Measurements from ENCODE around the gene RBMS1.

Gene RBMS1

DNA sequence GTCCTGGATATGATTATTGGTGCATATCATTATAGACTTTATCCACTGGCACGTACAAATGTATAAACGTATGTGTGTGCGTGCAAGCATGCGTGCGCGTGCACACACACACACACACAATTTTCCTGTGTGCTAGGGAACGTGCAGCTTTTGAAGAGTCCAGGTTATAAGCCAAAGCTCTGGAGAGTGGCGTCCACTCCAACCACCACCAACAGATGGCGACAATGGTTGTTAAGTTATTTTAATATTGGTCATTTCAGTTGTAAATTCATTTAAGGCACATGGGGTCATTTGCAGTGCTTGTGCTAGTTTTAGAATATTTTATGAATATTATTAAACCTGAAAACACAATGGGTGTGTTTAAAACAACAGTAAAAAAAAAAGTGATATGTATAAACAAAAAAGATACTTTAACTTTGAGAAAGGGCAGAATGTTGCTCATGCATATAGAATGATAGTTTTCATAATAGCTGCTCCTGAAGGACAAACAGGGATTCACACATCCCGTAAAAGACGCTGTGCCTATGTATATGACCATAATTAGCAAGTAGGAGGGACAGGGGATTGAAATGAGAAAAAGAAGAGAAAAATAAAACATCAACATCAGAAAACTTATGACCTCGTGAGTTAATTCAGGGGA lies 169.3 kb downstream of the RBMS1 start:
- peak; percentile 51 for DNase-seq

DNA sequence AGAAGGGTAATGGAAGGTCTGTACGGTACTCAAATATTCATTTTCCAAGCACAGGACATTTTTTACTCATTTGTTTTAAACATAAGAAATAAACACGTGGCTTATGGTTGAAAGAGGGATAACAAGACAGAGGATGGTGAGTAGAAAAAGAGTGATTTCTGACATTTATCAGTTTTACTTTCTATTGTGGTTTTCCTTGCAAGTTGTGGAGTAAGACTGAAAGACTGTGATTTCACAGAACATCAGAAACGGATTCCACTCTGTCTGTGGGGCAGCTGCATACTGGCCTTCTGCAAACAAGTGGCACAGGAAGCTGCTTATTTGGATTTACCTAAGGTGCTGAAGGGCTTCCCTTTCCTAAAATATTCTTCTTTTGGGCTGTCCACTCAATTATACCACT lies 171.3 kb downstream of the RBMS1 start:
- no peak for DNase-seq

DNA sequence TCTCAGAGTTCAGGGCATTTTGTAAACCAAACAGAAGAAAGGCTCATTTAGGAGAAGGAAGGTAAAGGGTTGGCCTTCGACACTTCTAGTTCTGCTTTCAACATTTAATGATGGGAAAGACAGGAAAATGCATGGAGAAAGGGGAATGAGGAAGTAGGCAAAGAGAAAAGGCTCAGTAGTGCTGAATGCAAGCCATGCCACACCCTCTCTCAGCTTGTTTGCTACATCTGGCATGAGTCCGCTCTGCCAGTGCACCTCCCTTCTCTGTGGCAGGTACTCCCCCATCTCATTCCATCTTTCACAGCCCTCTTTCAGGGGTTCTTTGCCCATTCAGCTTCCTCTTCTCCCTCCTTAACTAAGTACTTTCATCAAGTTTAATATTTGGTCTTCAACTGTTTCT lies 172.6 kb downstream of the RBMS1 start:
- DNase-seq: no peak

DNA sequence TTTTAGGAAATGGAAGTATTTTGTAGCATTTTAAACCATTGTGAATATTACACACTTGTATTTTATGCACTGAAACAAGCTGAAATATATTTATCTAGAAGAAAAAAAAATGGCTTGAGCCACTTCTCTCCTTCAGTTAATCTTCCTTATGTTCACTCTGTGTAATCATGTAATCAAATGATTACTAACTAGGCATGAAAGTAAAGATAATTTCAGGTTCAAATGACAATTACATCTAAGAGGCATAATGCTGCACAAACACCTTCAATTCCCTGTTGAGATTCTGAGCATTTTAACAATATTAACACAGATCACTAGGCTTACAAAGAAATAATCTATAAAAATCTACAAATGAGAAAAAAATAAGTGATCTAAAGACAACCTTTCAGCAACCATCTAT lies 173.9 kb downstream of the RBMS1 start:
- DNase-seq: no peak

DNA sequence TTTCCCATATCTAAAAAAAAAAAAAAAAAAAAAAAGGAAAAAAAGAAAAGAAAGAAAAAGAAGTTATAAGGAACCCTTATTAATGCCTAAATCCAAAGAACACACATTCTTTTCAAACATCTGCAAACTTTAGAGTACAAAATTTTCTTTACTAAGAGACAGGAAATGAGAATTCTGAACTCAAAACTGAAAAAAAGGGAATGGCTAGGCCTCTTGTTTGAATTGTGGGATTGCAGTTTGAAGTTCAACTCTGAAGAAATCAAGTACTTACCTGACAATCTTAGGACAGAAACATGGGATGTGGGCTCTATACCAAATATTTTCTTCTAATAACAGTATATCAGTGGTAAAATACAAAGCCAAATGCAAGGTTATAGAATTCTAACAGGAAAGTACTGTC lies 175.4 kb downstream of the RBMS1 start:
- DNase-seq: no peak

DNA sequence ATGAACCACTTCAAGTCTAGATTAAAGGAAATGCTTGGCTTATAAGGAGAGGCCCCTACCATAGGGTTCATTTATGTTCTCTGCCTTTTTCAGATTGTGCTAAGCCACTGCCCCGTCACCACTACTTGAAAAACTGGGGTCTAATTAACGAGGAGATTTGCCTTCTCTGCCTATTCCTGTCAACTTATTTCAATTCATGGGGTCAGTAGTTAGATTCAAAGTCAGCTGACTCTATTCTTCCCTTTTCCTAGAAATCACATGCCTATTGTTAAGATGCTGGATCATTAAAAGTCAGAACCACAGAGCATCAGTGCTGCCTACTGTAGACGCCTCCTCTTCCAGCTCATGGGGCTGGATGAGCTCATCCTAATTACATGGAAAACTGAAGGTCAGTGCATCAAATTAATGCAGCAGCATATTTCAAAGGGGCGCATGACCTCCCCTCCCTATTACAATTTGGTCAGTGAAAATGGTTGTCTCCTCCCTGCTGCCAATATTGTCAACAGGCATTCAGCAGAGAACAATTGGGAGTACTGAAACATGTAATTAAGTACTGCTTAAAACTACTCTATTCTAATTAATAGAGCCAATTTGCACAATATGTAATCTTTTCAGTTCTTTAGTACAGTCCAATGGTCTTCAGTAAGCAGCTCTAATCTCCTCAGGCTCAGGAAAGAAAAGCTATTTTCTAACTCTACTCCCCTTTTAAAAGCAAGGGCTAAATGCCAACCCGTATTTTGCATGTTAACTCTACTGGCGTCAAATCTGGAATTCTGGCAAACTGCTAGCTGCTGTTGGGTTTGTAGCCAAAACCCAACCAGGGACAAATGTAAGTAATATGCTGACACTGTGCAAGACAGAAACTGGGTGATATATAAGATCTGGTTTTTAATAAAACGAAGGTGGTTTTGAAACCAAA lies 176.2 kb downstream of the RBMS1 start:
- DNase-seq: peak; percentile 94

DNA sequence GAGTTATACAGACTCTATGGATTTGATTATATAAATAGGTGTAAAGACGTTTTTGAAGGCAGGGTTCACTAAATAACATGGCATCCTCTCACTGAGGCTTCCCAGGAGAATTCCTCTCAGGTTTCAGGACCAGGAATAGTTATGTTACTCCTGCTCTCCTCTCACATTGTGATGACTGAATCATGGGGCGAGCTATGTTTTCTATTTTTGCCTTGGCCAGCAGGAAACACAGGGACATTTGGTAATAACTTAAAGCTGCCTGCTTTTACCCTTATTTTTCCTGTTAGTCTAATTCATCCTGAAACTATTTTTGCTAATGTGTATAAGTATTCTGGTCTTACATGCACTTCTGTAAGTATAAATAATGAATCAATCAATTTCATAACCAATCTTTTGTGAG lies 178.3 kb downstream of the RBMS1 start:
- no peak for DNase-seq

DNA sequence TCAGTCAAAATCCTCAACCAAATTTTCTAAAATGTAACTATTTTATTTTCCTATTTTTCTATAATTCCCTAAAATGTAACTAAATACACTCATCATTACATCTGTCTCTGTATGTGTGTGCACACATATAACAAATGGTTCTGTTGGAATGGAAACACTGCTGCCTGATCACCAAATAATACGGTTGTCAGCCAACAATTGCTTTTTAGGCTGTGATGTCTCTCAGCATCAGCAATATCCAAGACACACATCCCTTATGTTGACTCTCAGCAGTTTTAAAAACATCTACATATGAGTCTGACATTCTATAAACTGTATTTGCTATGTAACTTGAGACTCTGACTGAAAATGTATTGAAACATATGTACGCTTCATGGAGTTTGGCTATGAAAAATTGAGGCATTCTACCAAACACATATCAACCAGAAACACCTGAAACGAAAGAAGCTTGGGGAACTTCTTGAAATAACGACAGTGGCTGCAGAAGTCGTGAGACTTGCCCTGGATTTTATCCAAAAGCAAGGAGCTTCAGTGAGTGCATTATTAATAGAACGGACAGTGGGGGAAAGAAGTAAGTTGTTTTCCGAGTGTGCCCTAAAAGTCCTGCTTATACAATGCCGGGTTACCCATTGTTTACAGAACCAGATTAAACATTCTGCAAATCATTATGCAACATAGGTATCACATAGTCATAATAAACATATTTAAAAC lies 183.3 kb downstream of the RBMS1 start:
- no peak for DNase-seq

DNA sequence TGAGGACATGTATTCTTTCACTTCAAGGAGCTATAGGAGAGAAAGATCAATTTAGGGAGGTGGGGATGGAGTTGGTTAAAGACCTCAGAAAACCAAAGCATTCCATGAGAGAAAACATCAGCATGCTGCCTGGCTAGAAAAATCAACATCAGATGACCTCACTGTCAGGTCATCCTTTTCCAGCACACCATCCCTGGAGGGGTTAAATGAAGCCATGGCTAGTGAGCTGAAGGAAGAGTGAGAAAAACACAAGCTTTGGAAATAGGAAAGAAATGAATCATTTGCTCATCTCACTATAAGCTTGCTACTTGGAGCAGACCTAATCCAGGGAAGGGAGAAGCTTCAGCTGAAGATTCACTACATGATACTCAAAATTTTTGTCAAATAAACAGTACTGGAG lies 184.0 kb downstream of the RBMS1 start:
- DNase-seq: no peak

DNA sequence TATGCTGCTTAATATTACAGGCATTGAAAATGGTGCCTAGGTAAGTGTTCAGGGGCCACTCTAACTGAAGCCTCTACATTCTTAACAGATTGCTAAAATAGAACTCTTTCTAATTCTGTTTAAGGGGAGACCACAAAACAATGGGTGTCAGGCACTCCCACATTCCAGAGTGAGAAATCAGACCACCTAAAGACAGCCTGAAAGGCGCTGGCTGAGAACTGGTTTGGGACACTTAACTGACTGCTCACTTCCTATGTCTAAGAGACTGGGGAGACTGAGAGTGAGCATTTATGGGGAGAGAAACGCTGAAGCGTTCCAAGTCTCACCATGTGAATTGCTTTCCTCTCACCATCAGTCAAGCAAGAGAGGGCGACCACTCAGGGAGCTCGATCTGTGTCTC lies 184.7 kb downstream of the RBMS1 start:
- no peak for DNase-seq

DNA sequence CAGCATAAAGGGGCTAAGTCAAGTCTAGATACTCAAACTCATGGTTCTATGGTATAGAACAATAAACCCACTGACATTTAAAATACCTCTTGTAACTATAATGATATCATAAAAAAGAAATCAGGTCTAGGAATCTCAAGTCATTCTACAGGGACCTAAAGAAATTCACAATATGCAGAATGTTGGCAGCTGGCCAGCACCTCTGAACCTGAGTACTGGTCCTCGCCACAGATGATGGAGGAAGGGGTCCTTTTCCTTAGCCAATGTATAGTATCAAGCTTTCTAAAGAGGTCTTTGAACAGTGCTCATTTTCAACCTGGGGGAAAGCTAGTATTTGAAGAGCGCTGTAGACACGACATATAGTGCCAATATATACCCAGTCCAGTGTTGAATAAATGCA lies 185.1 kb downstream of the RBMS1 start:
- peak; percentile 4 for DNase-seq

DNA sequence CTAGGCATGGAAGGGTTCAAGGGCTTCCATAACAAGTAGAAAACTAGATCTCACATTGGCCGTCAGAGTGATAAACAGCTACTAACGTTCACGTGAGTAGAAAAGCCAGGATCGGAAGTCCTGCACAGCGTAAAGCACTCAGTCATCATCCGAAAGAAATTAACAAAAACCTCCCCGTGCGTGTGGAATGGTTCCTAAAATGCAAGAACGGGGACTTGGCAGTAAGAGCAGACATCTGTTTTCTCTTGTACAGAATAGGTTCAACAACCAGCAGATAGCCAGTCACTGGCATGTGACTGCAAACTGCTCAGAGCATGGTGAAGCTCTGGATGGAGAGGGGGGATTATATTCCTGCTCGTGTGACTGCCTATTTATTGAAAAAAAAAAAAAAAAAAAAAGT lies 186.6 kb downstream of the RBMS1 start:
- DNase-seq: no peak

DNA sequence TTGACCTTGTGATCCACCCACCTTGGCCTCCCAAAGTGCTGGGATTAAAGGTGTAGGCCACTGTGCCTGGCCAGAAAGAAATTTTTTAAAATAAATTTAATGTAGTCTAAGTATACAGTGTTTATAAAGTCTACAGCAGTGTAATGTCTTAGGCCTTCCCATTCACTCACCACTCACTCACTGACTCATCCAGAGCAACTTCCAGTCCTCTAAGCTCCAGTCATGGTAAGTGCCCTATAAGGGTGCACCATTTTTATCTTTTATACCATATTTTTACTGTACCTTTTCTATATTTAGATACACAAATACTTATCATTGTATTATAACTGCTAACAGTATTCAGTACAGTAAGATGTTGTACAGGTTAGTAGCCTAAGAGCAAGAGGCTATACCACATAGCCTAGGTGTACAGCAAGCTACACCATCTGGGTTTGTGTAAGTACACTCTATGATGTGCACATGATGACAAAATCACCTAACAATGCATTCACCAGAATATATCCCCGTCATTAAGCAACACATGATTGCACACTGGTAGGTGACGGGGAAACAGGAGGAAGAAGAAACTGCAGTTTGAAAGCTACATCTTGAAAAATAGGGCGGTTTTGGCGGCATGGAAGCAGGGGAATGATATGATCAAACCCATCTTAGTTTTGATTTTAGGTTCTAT lies 188.4 kb downstream of the RBMS1 start:
- DNase-seq: no peak

DNA sequence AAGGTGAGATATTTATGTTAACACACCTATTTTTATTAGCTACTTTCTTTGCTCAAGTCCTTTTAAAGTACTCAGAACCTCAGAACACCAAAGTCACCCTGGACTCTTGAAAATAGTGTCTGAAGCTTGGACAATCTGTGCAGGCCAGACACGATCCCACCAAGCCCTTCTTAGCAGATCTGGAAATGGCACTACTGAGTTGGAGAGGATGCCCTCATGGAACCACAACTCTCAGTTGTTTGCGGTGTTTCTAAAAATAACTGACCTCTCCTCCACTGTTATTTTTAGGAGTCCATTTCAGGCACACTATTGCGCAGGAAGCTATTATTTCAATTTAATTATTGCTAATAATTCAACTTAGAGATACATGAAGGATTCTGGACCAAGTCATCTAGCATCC lies 190.1 kb downstream of the RBMS1 start:
- DNase-seq: no peak

DNA sequence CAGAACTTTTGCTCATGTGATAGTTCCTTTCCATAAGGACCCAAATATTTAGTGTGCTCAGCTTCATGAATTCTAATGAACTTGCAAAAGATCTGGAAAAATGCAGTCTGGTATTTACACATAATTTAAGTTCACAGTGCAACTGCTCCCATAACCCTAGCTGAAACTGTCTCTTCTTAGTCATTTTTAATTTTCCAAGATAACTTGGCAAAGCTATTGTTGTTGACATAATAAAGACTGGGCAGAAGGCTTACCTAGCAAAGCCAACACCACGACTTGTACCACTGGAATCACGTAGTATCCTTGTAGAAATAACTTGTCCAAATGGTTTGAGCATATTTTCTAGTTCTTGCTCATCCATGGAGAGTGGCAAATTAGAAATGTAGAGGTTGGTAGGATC lies 190.5 kb downstream of the RBMS1 start:
- DNase-seq: no peak

DNA sequence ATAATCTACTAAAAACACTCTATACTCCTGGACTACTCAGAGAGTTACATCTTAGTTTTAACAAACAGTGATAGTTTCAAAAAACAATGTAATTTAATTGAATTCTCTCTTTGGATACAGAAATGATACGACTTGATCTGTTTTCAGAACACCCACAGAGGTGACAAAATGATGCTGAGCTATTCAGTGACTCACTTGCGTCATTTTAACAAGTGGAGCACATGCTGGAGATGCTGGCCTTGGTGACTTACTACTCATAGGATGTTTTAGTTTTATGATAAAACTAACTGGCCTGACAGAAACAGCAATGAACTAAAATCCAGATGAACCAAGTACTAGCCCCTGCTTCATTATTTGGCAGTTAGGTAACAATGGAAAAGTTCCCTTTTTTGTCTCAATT lies 192.2 kb downstream of the RBMS1 start:
- no peak for DNase-seq

DNA sequence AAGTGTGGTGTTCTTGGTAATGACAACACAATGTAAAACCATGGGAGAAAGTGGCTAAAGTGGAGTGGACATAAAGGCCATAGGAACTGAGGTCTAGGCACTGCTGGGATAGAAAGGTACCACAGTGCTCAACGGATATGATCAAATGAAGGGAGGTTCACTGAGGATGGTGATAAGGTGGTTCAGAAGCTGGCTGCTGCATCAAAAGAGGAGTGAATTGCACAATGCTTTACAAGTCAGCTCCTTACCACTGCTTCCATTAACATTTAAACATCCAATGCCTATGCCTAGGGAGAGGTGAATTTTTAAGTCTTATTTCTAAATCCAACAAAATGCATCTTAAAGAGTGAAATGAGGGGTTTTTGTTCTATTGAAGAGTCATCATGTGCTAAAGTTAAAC lies 193.4 kb downstream of the RBMS1 start:
- DNase-seq: no peak

DNA sequence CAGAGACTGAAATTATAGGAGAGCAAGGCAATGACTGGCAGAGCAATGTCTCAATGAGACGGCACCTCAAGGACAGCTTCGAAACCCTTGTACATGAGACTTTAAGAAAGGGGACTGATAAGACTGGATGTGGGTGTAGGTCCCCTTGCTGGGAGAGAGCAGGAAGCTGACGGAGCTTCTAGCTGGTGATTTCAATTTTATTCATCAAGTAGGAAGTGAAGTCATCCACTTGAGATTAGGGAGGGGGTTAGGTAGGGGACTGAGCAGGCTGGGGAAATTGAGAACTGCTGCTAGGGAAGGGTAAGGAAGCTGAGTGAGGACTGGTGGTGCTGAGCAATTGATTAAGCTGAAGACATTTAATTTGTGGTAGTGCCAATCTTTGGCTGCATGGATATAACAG lies 194.1 kb downstream of the RBMS1 start:
- DNase-seq: no peak

DNA sequence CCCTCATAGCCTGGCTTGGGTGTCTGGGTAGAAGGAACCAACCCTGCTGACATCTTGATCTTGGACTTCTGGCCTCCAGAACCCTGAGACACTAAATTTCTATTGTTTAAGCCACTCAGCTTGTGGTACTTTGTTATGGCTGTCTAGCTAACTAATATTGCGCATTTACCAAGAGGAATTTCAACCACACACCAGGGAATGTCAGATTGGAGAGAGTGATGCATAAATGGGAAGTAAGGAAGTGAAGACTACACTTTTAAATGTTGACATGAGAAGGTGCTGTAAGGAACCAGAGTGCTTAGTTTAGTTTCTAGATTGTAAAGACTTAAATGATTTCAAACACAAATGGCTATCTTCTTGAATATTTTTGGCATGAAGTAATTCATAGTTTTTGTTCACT lies 194.6 kb downstream of the RBMS1 start:
- no peak for DNase-seq

DNA sequence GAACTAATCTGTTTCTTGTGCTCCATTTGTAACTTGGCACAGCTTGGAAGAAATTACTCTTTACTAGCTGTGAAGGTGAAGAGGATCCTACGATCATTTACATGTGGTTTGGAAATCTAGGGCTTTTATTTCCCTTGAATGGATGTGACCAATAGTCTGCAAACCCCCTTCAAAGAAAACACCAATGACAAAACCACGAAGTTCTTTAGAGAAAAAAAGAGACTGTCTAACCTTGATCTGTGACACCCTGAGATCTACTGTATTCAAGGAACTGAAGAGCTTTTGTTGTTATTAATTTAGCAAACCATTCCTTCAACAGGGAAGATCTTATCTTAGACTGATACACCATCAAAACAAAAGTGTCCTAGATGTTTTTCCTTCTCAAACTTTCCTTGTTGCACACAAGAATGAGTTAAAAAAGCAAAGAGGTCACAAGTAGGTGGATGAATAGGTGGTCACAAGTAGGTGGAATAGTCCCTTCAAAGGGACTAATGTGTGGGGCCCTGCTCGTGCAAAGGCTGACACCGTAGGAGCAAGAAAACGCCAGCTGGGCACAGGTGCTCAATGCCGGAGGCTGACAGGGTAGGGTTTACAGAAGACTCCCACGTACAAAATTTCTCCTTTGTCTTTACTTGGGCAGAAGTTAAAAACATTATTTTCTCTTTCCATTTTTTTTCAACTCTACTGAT lies 197.9 kb downstream of the RBMS1 start:
- DNase-seq: no peak

DNA sequence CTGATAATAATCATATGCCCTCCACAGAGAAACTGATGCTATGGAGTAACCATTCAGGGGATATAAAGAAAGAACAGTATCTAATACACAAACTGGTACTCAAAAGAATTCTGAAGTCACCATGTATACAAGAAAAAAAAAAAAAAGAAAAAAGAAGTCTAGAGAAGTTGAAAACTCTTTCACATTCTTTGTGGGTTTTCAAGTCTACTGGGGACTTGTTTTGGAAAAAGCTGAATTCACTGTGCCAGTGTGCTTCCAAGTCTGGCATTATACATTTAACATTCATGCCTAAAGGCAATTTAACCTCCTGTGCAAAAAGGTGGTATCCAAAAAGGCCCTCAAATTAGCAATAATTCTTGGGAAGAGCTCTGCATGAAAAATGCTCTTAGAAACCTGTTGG lies 198.7 kb downstream of the RBMS1 start:
- DNase-seq: no peak

DNA sequence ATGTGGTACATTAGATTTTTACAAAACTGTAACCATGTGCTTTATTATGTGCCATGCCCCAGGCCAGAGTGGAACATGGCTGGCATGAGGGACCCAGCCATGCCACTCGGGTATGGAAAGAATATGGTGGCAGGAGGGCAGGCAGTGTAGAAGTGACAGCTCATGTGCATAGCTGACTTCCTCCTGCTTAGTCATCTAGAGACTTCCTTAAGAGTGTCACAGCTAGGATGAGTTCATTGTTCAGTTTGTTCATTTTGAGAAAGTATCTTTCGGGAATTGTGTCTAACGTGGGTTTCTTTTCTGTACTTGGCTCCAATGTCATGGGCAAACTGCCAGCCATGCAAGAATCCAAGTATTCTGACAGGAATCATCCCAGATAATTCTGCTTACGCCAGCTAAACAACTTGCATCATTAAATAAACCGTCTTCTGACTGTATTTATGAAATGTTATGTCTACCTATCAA lies 199.2 kb downstream of the RBMS1 start:
- DNase-seq: no peak
